ENCODE data around the gene FASTK.

Gene FASTK

GRCh38 chr7:151095123-151095797 lies 14.7 kb upstream of the FASTK start:
- no peak overlapping the region for H2AFZ ChIP-seq (ENCODE audit: low read depth, low read length, severe bottlenecking)
- no peak overlapping the region for H3K4me3 ChIP-seq (ENCODE audit: insufficient read depth, low read length, poor library complexity, severe bottlenecking)
- H3K9me2 ChIP-seq (replicated peaks; ENCODE audit: insufficient read depth, low read length) = no peaks in the 10 kb centered on the region
- no peaks in the 10 kb centered on the region for H3K36me3 ChIP-seq (ENCODE audit: low read length)
- H4K20me1 ChIP-seq (ENCODE audit: low read depth, low read length) = no peaks in the 10 kb centered on the region
- no peak for TF ChIP-seq CTCF (IDR thresholded peaks at IDR 0.05; ENCODE audit: insufficient read depth, low read length, poor library complexity, severe bottlenecking)
- no peak for TF ChIP-seq EZH2phosphoT487 (conservative IDR thresholded peaks at IDR 0.05; ENCODE audit: low read length)
- H3K27me3 ChIP-seq (ENCODE audit: low read length) = no peaks in the 10 kb centered on the region
- H3K9me3 ChIP-seq (ENCODE audit: insufficient read depth, low read length) = no peaks in the 10 kb centered on the region
- H3F3A ChIP-seq (ENCODE audit: insufficient read depth) = no peaks in the 10 kb centered on the region
- no peaks in the 10 kb centered on the region for H3K79me2 ChIP-seq (ENCODE audit: insufficient read depth, low read length)
- H3K27ac ChIP-seq (ENCODE audit: low read depth, low read length) = no peak overlapping the region
- H3K4me2 ChIP-seq (ENCODE audit: low read depth, low read length, poor library complexity, severe bottlenecking) = no peak overlapping the region
- H3K9ac ChIP-seq (ENCODE audit: low read length) = no peak overlapping the region

DNA sequence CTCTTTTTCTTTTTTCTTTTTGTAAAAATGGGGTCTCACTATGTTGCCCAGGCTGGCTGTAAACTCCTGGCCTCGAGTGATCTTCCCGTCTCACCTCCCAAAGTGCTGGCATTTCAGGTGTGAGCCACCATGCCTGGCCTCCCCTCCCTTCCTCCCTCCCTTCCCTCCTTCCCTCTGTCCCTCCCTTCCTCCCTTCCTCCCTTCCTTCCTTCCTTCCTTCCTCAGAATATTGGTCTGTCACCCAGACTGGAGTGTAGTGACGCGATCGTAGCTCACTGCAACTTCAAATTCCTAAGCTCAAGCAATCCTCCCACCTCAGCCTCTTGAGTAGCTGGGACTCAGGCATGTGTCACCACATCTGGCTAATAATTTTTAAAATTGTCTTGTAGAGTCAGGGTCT lies 14.1 kb upstream of the FASTK start:
- Histone ChIP-seq H3K27ac (ENCODE audit: low read depth, low read length) (no peak overlapping the region), H3K4me2 (ENCODE audit: low read depth, low read length, poor library complexity, severe bottlenecking) (no peak overlapping the region), H3K36me3 (ENCODE audit: low read length) (no peaks in the 10 kb centered on the region), H3K79me2 (ENCODE audit: insufficient read depth, low read length) (no peaks in the 10 kb centered on the region), H3K4me3 (ENCODE audit: insufficient read depth, low read length, poor library complexity, severe bottlenecking) (no peak overlapping the region), H3K9me2 (replicated peaks; ENCODE audit: insufficient read depth, low read length) (no peaks in the 10 kb centered on the region), H3K27me3 (ENCODE audit: low read length) (no peaks in the 10 kb centered on the region), H3K9me3 (ENCODE audit: insufficient read depth, low read length) (no peaks in the 10 kb centered on the region), H4K20me1 (ENCODE audit: low read depth, low read length) (no peaks in the 10 kb centered on the region), H3F3A (ENCODE audit: insufficient read depth) (no peaks in the 10 kb centered on the region), H2AFZ (ENCODE audit: low read depth, low read length, severe bottlenecking) (no peak overlapping the region), H3K9ac (ENCODE audit: low read length) (no peak overlapping the region)
- no peak for TF ChIP-seq CTCF (IDR thresholded peaks at IDR 0.05; ENCODE audit: insufficient read depth, low read length, poor library complexity, severe bottlenecking)
- no peak for TF ChIP-seq EZH2phosphoT487 (conservative IDR thresholded peaks at IDR 0.05; ENCODE audit: low read length)

GRCh38 chr7:151093748-151094147 lies 13.1 kb upstream of the FASTK start:
- H3K9me2 ChIP-seq (replicated peaks; ENCODE audit: insufficient read depth, low read length) = no peaks in the 10 kb centered on the region
- H3K4me3 ChIP-seq (ENCODE audit: insufficient read depth, low read length, poor library complexity, severe bottlenecking) = no peak overlapping the region
- H3F3A ChIP-seq (ENCODE audit: insufficient read depth) = no peaks in the 10 kb centered on the region
- H3K27ac ChIP-seq (ENCODE audit: low read depth, low read length) = no peak overlapping the region
- no peak overlapping the region for H3K4me2 ChIP-seq (ENCODE audit: low read depth, low read length, poor library complexity, severe bottlenecking)
- no peaks in the 10 kb centered on the region for H3K36me3 ChIP-seq (ENCODE audit: low read length)
- H3K9me3 ChIP-seq (ENCODE audit: insufficient read depth, low read length) = no peaks in the 10 kb centered on the region
- TF ChIP-seq EZH2phosphoT487 (conservative IDR thresholded peaks at IDR 0.05; ENCODE audit: low read length) (no peak), CTCF (IDR thresholded peaks at IDR 0.05; ENCODE audit: insufficient read depth, low read length, poor library complexity, severe bottlenecking) (no peak)
- H3K9ac ChIP-seq (ENCODE audit: low read length) = no peak overlapping the region
- no peak overlapping the region for H2AFZ ChIP-seq (ENCODE audit: low read depth, low read length, severe bottlenecking)
- no peaks in the 10 kb centered on the region for H3K79me2 ChIP-seq (ENCODE audit: insufficient read depth, low read length)
- H3K27me3 ChIP-seq (ENCODE audit: low read length) = no peaks in the 10 kb centered on the region
- no peaks in the 10 kb centered on the region for H4K20me1 ChIP-seq (ENCODE audit: low read depth, low read length)

Measured in SU-DHL-6 (cell line).